Endothelial cell of umbilical vein (primary cell): ENCODE measurements around the gene NOXA1. TPM values are rescaled to one million over a fixed set of nuclear protein-coding genes. Genes with fewer than 3 reads are reported as not detected.

Experiments
- BruUV-seq: library from RNA; stranded (reverse); fragments of 400-500 nt; replicated peaks from 2 replicates; lab custom pipeline; 2021; lab: Mats Ljungman, UMichigan
- CTCF ChIA-PET: fragments of 300-600, 350-600 bp; sonication (Branson Sonifier 250); formaldehyde crosslinking; loops from one replicate; lab custom pipeline; 2021; ENCODE audit warnings: antibody characterized with exemption, inconsistent platforms; lab: Charles Lee
- POLR2A ChIA-PET: fragments of 300-600, 350-600 bp; sonication (Branson Sonifier 250); formaldehyde crosslinking; loops from one replicate; lab custom pipeline; 2021; ENCODE audit warnings: antibody characterized with exemption, inconsistent platforms; lab: Charles Lee
- DNase-seq: peaks from one replicate; pipeline ENCODE4 v3.0.0-alpha.2; 2011; ENCODE audit warnings: low read depth, low spot score
- FAIRE-seq: peaks from 2 replicates; lab custom pipeline; 2011; peaks lifted over from hg19 to GRCh38; lab: Jason Lieb, UNC
- H2AFZ ChIP-seq: 2 replicates; pipeline ENCODE4 v1.6.0; 2012; ENCODE audit warnings: low read depth, low read length, control low read depth, inconsistent platforms
- H3K27ac ChIP-seq: 2 replicates; pipeline ENCODE4 v1.5.1; 2011; ENCODE audit warnings: low read depth, mild to moderate bottlenecking, control low read depth, low read length, moderate library complexity; ENCODE audit not compliant: insufficient read depth
- H3K27me3 ChIP-seq, 2 experiments: 2 replicates each; pipeline versions ENCODE4 v1.6.0 to v1.6.1; 2011; ENCODE audit warnings: low read length in 2 of 2, mixed read lengths in 1 of 2; ENCODE audit not compliant: control insufficient read depth in 2 of 2, insufficient read depth in 2 of 2
- H3K36me3 ChIP-seq, 2 experiments: 2 replicates in 1 of 2; 3 replicates in 1 of 2; pipeline ENCODE4 v1.5.1; 2011; ENCODE audit warnings: low read length in 2 of 2, mild to moderate bottlenecking in 1 of 2, moderate library complexity in 1 of 2; ENCODE audit not compliant: control insufficient read depth in 2 of 2, insufficient read depth in 2 of 2; ENCODE audit errors: extremely low read depth in 1 of 2
- H3K4me1 ChIP-seq: 3 replicates; pipeline ENCODE4 v1.5.1; 2011; ENCODE audit warnings: mild to moderate bottlenecking, low read length; ENCODE audit not compliant: control insufficient read depth, insufficient read depth; ENCODE audit errors: extremely low read depth
- H3K4me2 ChIP-seq: 2 replicates; pipeline ENCODE4 v1.6.1; 2011; ENCODE audit warnings: low read length, control low read depth, mixed read lengths; ENCODE audit not compliant: insufficient read depth
- H3K4me3 ChIP-seq, 3 experiments: fragments of 200-600 bp in 1 of 3; sonication (generic), shearing (Covaris generic) in 1 of 3; replicated peaks in 1 of 3; 2 replicates each; pipeline ENCODE4 v1.5.1; 2011 to 2016; ENCODE audit warnings: control low read depth in 3 of 3, low read length in 3 of 3, mild to moderate bottlenecking in 2 of 3, inconsistent platforms in 1 of 3, low read depth in 1 of 3, moderate library complexity in 1 of 3; ENCODE audit not compliant: insufficient read depth in 1 of 3
- H3K79me2 ChIP-seq: 2 replicates; pipeline ENCODE4 v1.6.0; 2012; ENCODE audit warnings: low read length, inconsistent platforms; ENCODE audit not compliant: control insufficient read depth, insufficient read depth
- H3K9ac ChIP-seq: replicated peaks from 2 replicates; pipeline ENCODE3; 2011; ENCODE audit warnings: low read length, control low read depth; ENCODE audit not compliant: insufficient read depth; ENCODE audit errors: extremely low read depth
- H3K9me1 ChIP-seq: replicated peaks from 3 replicates; pipeline ENCODE4 v1.6.0; 2011; ENCODE audit warnings: mild to moderate bottlenecking, low read length; ENCODE audit not compliant: control insufficient read depth, insufficient read depth; ENCODE audit errors: extremely low read depth
- H3K9me3 ChIP-seq: replicated peaks from 2 replicates; pipeline ENCODE4 v1.5.1; 2012; ENCODE audit warnings: low read length, inconsistent platforms; ENCODE audit not compliant: control insufficient read depth, insufficient read depth
- H4K20me1 ChIP-seq: replicated peaks from 2 replicates; pipeline ENCODE3; 2011; ENCODE audit warnings: mild to moderate bottlenecking, low read length; ENCODE audit not compliant: control insufficient read depth, insufficient read depth; ENCODE audit errors: extremely low read depth
- EZH2 ChIP-seq: IDR thresholded peaks from 2 replicates; pipeline ENCODE4 v1.6.1; 2012; ENCODE audit warnings: borderline replicate concordance, low read depth, mild to moderate bottlenecking, moderate library complexity, low read length, inconsistent platforms; ENCODE audit not compliant: severe bottlenecking
- FOS ChIP-seq: IDR thresholded peaks from 2 replicates; pipeline ENCODE4 v1.6.1; 2011; ENCODE audit warnings: mild to moderate bottlenecking, low read length, moderate library complexity, borderline replicate concordance; ENCODE audit not compliant: insufficient read depth
- GATA2 ChIP-seq: IDR thresholded peaks from 2 replicates; pipeline ENCODE4 v1.7.0; 2011; ENCODE audit warnings: low read depth, mild to moderate bottlenecking, moderate library complexity, mixed read lengths, low read length; ENCODE audit not compliant: insufficient read length, insufficient read depth
- JUN ChIP-seq: IDR thresholded peaks from 2 replicates; pipeline ENCODE4 v1.6.1; 2011; ENCODE audit warnings: borderline replicate concordance, low read depth; ENCODE audit not compliant: insufficient read length, insufficient read depth
- MYC ChIP-seq: IDR thresholded peaks from one replicate; pipeline ENCODE4 v1.6.1; 2011; ENCODE audit warnings: mild to moderate bottlenecking, low read depth, low read length
- POLR2A ChIP-seq: IDR thresholded peaks from 2 replicates; pipeline ENCODE4 v1.6.1; 2012; ENCODE audit warnings: low read depth, mild to moderate bottlenecking, control low read depth, low read length
- POLR2AphosphoS5 ChIP-seq: IDR thresholded peaks from 2 replicates; pipeline ENCODE4 v1.6.1; 2012; ENCODE audit warnings: low read depth, mild to moderate bottlenecking, control low read depth, low read length, moderate library complexity; ENCODE audit not compliant: insufficient read depth
- dilution Hi-C: fragments of 300-500 bp; cut with MboI; formaldehyde crosslinking; loops from one replicate; pipeline ENCODE4 v1.15.0; 2019; ENCODE audit warnings: low sequenced_read_pairs; ENCODE audit not compliant: extremely low pct_ligation_motif_present
- intact Hi-C: fragments of 100-400 bp; cut with micrococcal nuclease; formaldehyde crosslinking; loops from one replicate; pipeline ENCODE4 v1.10.0; 2022
- polyA plus RNA-seq, 4 experiments: library from polyadenylated mRNA; depleted of rRNA in 3 of 4; stranded (reverse) in 3 of 4; unstranded in 1 of 4; fragments of >200 nt; gene quantifications; 2 replicates each; pipeline versions ENCODE4 v1.2.1 to v1.2.3, GENCODE V29; 2011 to 2012; ENCODE audit warnings: missing spikeins in 1 of 4
- total RNA-seq: library from RNA; stranded (reverse); gene quantifications from 2 replicates; pipeline ENCODE4 v1.2.3, GENCODE V29; 2021
- TF ChIP-seq, protein P1 (sequence below), 2 donors: IDR thresholded peaks; 1 replicate in 1 of 2; 2 replicates in 1 of 2; pipeline ENCODE4 v1.5.1; 2011; ENCODE audit warnings: low read length in 2 of 2, mild to moderate bottlenecking in 2 of 2, moderate library complexity in 2 of 2, control low read depth in 1 of 2, inconsistent platforms in 1 of 2, low read depth in 1 of 2; ENCODE audit not compliant: insufficient read depth in 1 of 2; ENCODE audit errors: extremely low read depth in 1 of 2
- TF ChIP-seq, protein P2 (sequence below): IDR thresholded peaks from 2 replicates; pipeline ENCODE4 v1.6.1; 2011; ENCODE audit not compliant: insufficient read depth, insufficient read length

NOXA1 gene
- total and polyA plus RNA-seq, 2 donors (not counting 3 experiments of a cell fraction or from before 2014, with no cell fraction given) = 0.40 to 0.91 TPM

DNA sequence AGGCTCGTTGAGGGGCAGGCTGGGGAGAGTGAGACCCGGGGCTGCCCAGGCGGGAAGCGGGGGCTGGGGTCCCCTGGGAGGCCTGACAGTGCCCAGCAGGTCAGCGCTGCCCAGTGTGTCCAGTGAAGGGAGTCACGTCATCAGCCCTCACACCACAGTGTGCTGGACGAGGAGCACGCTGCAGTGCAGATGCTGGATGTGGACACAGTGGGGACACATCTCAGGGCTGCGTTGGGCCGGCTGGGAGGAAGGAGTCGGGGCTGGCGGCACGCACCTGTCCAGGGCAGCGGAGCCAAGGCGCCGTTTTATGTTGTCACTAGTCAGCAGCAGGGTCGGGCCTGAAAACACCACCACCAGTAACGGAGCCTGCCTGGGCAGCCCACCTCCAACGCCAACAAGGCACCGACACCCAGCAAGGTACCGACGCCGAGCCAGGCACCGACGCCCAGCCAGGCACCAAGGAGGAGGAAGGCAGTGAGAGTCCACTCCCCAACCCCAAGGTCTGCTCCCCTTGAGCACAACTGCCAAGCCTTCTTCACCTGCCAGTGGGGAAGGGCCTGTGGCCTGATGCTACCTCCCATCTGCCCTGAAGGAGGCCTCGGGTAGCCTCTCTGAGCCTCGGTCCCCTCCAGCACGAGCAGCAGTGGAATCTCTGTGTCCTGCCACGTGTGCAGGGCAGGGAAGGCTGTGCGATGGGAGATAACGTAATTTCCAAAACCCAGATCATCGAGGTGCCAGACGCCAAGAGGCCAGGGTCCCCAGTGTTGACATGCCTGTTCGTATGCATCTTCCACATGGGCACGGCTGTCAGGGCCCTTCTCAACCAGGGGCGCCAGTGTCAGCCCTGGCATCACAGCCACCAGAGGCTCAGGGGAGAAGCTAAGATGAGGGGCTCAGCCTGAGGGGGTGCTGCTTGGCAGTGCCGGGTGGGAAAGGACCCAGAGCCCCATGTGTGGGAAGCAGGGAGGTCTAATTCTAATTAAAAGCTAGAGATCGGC lies 57.8 kb downstream of the NOXA1 start:
- Histone ChIP-seq H3K27ac (no peak overlapping the region), H3K27me3 (no peaks in the 10 kb centered on the region), H3K9ac (no peak overlapping the region), H3K4me3 (no peak overlapping the region), H4K20me1 (no peaks in the 10 kb centered on the region), H3K4me1 (peaks cover 6% of the 10 kb centered on the region), H3K79me2 (no peaks in the 10 kb centered on the region), H3K9me3 (peaks cover under 1% of the 10 kb centered on the region), H3K4me2 (no peak overlapping the region), H3K36me3 (no peaks in the 10 kb centered on the region), H3K9me1 (no peaks in the 10 kb centered on the region), H2AFZ (no peak overlapping the region)
- dilution Hi-C loops = no loop called here
- CTCF ChIA-PET = interaction anchor here (1.2 to 1.3 kb wide), 2 partner anchors 54 to 58 kb away, joined by 4 to 6 read pairs; partner anchors contain the start of genes EXD3 and NOXA1
- FAIRE-seq (no peak), DNase-seq (no peak)
- TF ChIP-seq GATA2 = no peak
- TF ChIP-seq EZH2 = no peak
- TF ChIP-seq, protein P1, sequence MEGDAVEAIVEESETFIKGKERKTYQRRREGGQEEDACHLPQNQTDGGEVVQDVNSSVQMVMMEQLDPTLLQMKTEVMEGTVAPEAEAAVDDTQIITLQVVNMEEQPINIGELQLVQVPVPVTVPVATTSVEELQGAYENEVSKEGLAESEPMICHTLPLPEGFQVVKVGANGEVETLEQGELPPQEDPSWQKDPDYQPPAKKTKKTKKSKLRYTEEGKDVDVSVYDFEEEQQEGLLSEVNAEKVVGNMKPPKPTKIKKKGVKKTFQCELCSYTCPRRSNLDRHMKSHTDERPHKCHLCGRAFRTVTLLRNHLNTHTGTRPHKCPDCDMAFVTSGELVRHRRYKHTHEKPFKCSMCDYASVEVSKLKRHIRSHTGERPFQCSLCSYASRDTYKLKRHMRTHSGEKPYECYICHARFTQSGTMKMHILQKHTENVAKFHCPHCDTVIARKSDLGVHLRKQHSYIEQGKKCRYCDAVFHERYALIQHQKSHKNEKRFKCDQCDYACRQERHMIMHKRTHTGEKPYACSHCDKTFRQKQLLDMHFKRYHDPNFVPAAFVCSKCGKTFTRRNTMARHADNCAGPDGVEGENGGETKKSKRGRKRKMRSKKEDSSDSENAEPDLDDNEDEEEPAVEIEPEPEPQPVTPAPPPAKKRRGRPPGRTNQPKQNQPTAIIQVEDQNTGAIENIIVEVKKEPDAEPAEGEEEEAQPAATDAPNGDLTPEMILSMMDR (IDR thresholded peaks at IDR 0.05; ENCODE audit: extremely low read depth in 1 of 2, insufficient read depth in 1 of 2, low read depth in 1 of 2, low read length in 2 of 2) = no peak
- TF ChIP-seq MYC = no peak
- TF ChIP-seq FOS = no peak
- TF ChIP-seq POLR2AphosphoS5 = no peak
- TF ChIP-seq, protein P2, sequence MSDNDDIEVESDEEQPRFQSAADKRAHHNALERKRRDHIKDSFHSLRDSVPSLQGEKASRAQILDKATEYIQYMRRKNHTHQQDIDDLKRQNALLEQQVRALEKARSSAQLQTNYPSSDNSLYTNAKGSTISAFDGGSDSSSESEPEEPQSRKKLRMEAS = no peak
- TF ChIP-seq POLR2A = no peak
- TF ChIP-seq JUN = no peak
- BruUV-seq = no TSS peak
- POLR2A ChIA-PET = no interaction called here
- intact Hi-C loops = no loop called here
